IMR-90 (cell line): ENCODE data around the gene HERC6. TPM values are rescaled to one million over a fixed set of nuclear protein-coding genes. Genes with fewer than 3 reads are reported as not detected.

Source experiments
- ATAC-seq: fragments of 200-7000 bp; cut with Tn5 transposase; 2 replicates; pipeline ENCODE4 v1.9.1; 2020; ENCODE audit warnings: low read depth, mild to moderate bottlenecking, moderate library complexity
- BruUV-seq: library from RNA; stranded (reverse); fragments of 400-500 nt; replicated peaks from 2 replicates; lab custom pipeline; 2021; lab: Mats Ljungman, UMichigan
- CTCF ChIA-PET: fragments of 300-600 bp; formaldehyde crosslinking; extraction: SDS; loops from one replicate; lab custom pipeline; 2021; ENCODE audit warnings: antibody characterized with exemption; lab: Yijun Ruan, JAX
- POLR2A ChIA-PET: fragments of 300-600 bp; sonication (Branson Sonifier 250); formaldehyde crosslinking; loops from one replicate; lab custom pipeline; 2022; ENCODE audit warnings: antibody characterized with exemption; ENCODE audit not compliant: unreplicated experiment; lab: Charles Lee
- DNase-seq: peaks from one replicate; pipeline ENCODE4 v3.0.0; 2013
- H2AFZ ChIP-seq: replicated peaks from 2 replicates; pipeline ENCODE3; 2013; ENCODE audit warnings: low read length, mild to moderate bottlenecking; ENCODE audit not compliant: poor library complexity
- H2AK5ac ChIP-seq: 2 replicates; pipeline ENCODE4 v1.6.1; 2013; ENCODE audit warnings: low read depth, low read length, inconsistent platforms
- H2AK9ac ChIP-seq: replicated peaks from 2 replicates; pipeline ENCODE3; 2013; ENCODE audit warnings: mild to moderate bottlenecking, low read depth, low read length, moderate library complexity; ENCODE audit not compliant: poor library complexity
- H2BK120ac ChIP-seq: 2 replicates; pipeline ENCODE4 v1.6.1; 2013; ENCODE audit warnings: low read depth, low read length, inconsistent platforms
- H2BK15ac ChIP-seq: 3 replicates; pipeline ENCODE4 v1.6.1; 2013; ENCODE audit warnings: low read depth, low read length, inconsistent platforms
- H2BK20ac ChIP-seq: 2 replicates; pipeline ENCODE4 v1.6.1; 2013; ENCODE audit warnings: low read depth, mild to moderate bottlenecking, inconsistent platforms, low read length, moderate library complexity
- H2BK5ac ChIP-seq: 2 replicates; pipeline ENCODE4 v1.6.1; 2013; ENCODE audit warnings: mild to moderate bottlenecking, low read depth, low read length, inconsistent platforms; ENCODE audit not compliant: poor library complexity, severe bottlenecking
- H3K14ac ChIP-seq: replicated peaks from 2 replicates; pipeline ENCODE4 v1.6.1; 2013; ENCODE audit warnings: low read depth, low read length, inconsistent platforms
- H3K18ac ChIP-seq: 2 replicates; pipeline ENCODE4 v1.6.1; 2013; ENCODE audit warnings: low read depth, low read length, control low read depth
- H3K23ac ChIP-seq: 2 replicates; pipeline ENCODE4 v1.6.1; 2013; ENCODE audit warnings: low read depth, low read length, inconsistent platforms
- H3K27ac ChIP-seq: 2 replicates; pipeline ENCODE4 v1.5.1; 2013; ENCODE audit warnings: mild to moderate bottlenecking, control low read depth, low read length; ENCODE audit not compliant: insufficient read depth
- H3K27me3 ChIP-seq: 2 replicates; pipeline ENCODE4 v1.6.1; 2013; ENCODE audit warnings: low read length; ENCODE audit not compliant: control insufficient read depth, insufficient read depth
- H3K36me3 ChIP-seq: 2 replicates; pipeline ENCODE4 v1.6.1; 2013; ENCODE audit warnings: low read length, mixed read lengths; ENCODE audit not compliant: control insufficient read depth, insufficient read depth
- H3K4ac ChIP-seq: 2 replicates; pipeline ENCODE4 v1.6.1; 2013; ENCODE audit warnings: low read depth, low read length, inconsistent platforms
- H3K4me1 ChIP-seq: 2 replicates; pipeline ENCODE4 v1.6.1; 2013; ENCODE audit warnings: low read length, mixed read lengths; ENCODE audit not compliant: control insufficient read depth, insufficient read depth
- H3K4me2 ChIP-seq: 2 replicates; pipeline ENCODE4 v1.6.1; 2013; ENCODE audit warnings: low read depth, mild to moderate bottlenecking, control low read depth, low read length, moderate library complexity
- H3K4me3 ChIP-seq: 2 replicates; pipeline ENCODE4 v1.5.1; 2013; ENCODE audit warnings: low read depth, mild to moderate bottlenecking, control low read depth, low read length, moderate library complexity; ENCODE audit not compliant: insufficient read depth
- H3K56ac ChIP-seq: 2 replicates; pipeline ENCODE4 v1.6.1; 2013; ENCODE audit warnings: low read length, inconsistent platforms; ENCODE audit not compliant: insufficient read depth; ENCODE audit errors: extremely low read depth
- H3K79me1 ChIP-seq, 2 experiments: 2 replicates each; pipeline ENCODE4 v1.6.1; 2013; ENCODE audit warnings: low read length in 2 of 2, inconsistent platforms in 1 of 2, low read depth in 1 of 2
- H3K9ac ChIP-seq: 2 replicates; pipeline ENCODE4 v1.6.1; 2013; ENCODE audit warnings: low read depth, low read length, control low read depth
- H3K9me1 ChIP-seq: 2 replicates; pipeline ENCODE4 v1.6.1; 2013; ENCODE audit warnings: low read length, inconsistent platforms; ENCODE audit not compliant: insufficient read depth
- H3K9me3 ChIP-seq: 2 replicates; pipeline ENCODE4 v1.6.1; 2013; ENCODE audit warnings: low read length; ENCODE audit not compliant: control insufficient read depth, insufficient read depth
- H4K20me1 ChIP-seq: 2 replicates; pipeline ENCODE4 v1.6.1; 2013; ENCODE audit warnings: low read length, inconsistent platforms; ENCODE audit not compliant: insufficient read depth
- H4K5ac ChIP-seq: 2 replicates; pipeline ENCODE4 v1.6.1; 2013; ENCODE audit warnings: mild to moderate bottlenecking, low read depth, low read length, control low read depth
- H4K8ac ChIP-seq, 2 experiments: 2 replicates each; pipeline ENCODE4 v1.6.1; 2013; ENCODE audit warnings: low read depth in 2 of 2, low read length in 2 of 2, control low read depth in 1 of 2, inconsistent platforms in 1 of 2
- H4K91ac ChIP-seq: 2 replicates; pipeline ENCODE4 v1.6.1; 2013; ENCODE audit warnings: low read depth, low read length, inconsistent platforms; ENCODE audit not compliant: insufficient read depth
- BHLHE40 ChIP-seq: fragments of 150-350 bp; IDR thresholded peaks from 2 replicates; pipeline ENCODE4 v1.6.1; 2016; ENCODE audit warnings: mild to moderate bottlenecking, low read depth, low read length
- CEBPB ChIP-seq: IDR thresholded peaks from 2 replicates; pipeline ENCODE4 v1.6.1; 2012; ENCODE audit warnings: low read depth, low read length, improper control_type of control experiment
- CHD1 ChIP-seq: IDR thresholded peaks from 2 replicates; pipeline ENCODE4 v1.6.1; 2012; ENCODE audit warnings: low read depth, low read length, improper control_type of control experiment
- FOS ChIP-seq: fragments of 150-350 bp; IDR thresholded peaks from 2 replicates; pipeline ENCODE4 v1.6.1; 2016; ENCODE audit warnings: low read depth, low read length
- MAFK ChIP-seq: IDR thresholded peaks from 2 replicates; pipeline ENCODE4 v1.6.1; 2012; ENCODE audit warnings: low read depth, low read length, improper control_type of control experiment
- MAZ ChIP-seq: IDR thresholded peaks from 2 replicates; pipeline ENCODE4 v1.6.1; 2012; ENCODE audit warnings: low read depth, mild to moderate bottlenecking, low read length, improper control_type of control experiment, moderate library complexity, borderline replicate concordance
- MXI1 ChIP-seq: IDR thresholded peaks from 2 replicates; pipeline ENCODE4 v1.6.1; 2012; ENCODE audit warnings: low read depth, mild to moderate bottlenecking, low read length, moderate library complexity, borderline replicate concordance
- NFE2L2 ChIP-seq: fragments of 150-350 bp; IDR thresholded peaks from 2 replicates; pipeline ENCODE4 v1.6.1; 2016; ENCODE audit warnings: low read depth, mild to moderate bottlenecking, low read length
- POLR2A ChIP-seq: IDR thresholded peaks from 2 replicates; pipeline ENCODE4 v1.6.1; 2012; ENCODE audit warnings: mild to moderate bottlenecking, low read depth, low read length
- dilution Hi-C: fragments of 300-500 bp; cut with HindIII; formaldehyde crosslinking; loops from one replicate; pipeline ENCODE4 v1.14.3; 2018; ENCODE audit warnings: low sequenced_read_pairs; ENCODE audit not compliant: unreplicated experiment
- in situ Hi-C: fragments of 300-500 bp; cut with MboI; formaldehyde crosslinking; loops from 3 replicates; pipeline ENCODE4 v1.14.3; 2019; ENCODE audit warnings: low sequenced_read_pairs, inconsistent platforms, mixed read lengths
- intact Hi-C: fragments of 100-400 bp; cut with micrococcal nuclease; formaldehyde crosslinking; loops from 2 replicates; pipeline ENCODE4 v1.10.0; 2022
- polyA plus RNA-seq, 3 experiments: library from polyadenylated mRNA; depleted of rRNA; stranded (reverse); fragments of >200 nt; gene quantifications; 2 replicates each; pipeline ENCODE4 v1.2.3, GENCODE V29; 2012; ENCODE audit warnings: low replicate concordance in 1 of 3
- total RNA-seq: library from RNA; depleted of rRNA; stranded (reverse); fragments of >200 nt; gene quantifications from 2 replicates; pipeline ENCODE4 v1.2.3, GENCODE V29; 2012
- TF ChIP-seq, protein P1 (sequence below): conservative IDR thresholded peaks from 2 replicates; pipeline ENCODE4 v1.5.1; 2012; ENCODE audit warnings: mild to moderate bottlenecking, low read depth, low read length, improper control_type of control experiment
- TF ChIP-seq, protein P2 (sequence below): fragments of 150-350 bp; IDR thresholded peaks from 2 replicates; pipeline ENCODE4 v1.6.1; 2016; ENCODE audit warnings: low read depth, mild to moderate bottlenecking, low read length, moderate library complexity, borderline replicate concordance
- TF ChIP-seq, protein P3 (sequence below): fragments of 150-350 bp; IDR thresholded peaks from 2 replicates; pipeline ENCODE4 v1.6.1; 2017; ENCODE audit warnings: mild to moderate bottlenecking, antibody characterized with exemption, low read length, low read depth

HERC6 gene
- total and polyA plus RNA-seq, 2 of the 4 experiments (the other 2 are of a cell fraction), result 0.53 to 1.6 TPM

DNA sequence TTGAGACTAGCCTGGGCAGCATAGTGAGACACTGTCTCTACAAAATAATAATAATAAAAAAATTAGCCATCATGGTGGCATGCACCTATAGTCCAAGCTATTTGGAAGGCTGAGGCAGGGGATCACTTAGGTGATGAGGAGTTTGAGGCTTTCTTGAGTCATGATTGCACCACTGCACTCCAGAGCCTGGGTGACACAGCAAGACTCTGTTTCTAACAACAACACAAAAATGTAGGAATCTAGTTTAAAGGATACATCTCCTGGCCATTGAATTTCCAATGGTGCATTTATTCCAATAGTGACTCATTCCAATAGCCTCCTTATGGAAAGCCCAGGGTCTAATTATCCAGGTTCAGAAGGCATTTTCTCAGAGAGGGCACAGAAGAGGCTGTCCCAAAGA lies 21.9 kb upstream of the HERC6 start:
- CTCF ChIA-PET, result interaction anchor here (0.6 kb wide), 1 partner anchor 376 kb away, joined by 7 read pairs; no protein-coding TSS in a partner anchor
- ATAC-seq (no peak), DNase-seq (no peak)
- Histone ChIP-seq H3K9me3 (peaks cover 2% of the 10 kb centered on the region; the same call in 1 of the 2 replicates), H3K36me3 (no peaks in the 10 kb centered on the region), H2BK20ac (no peak overlapping the region), H4K8ac (no peak overlapping the region), H3K4me1 (no peaks in the 10 kb centered on the region), H2AK5ac (no peak overlapping the region), H3K4ac (no peak overlapping the region), H3K18ac (no peak overlapping the region), H3K23ac (no peak overlapping the region), H2AK9ac (no peak overlapping the region), H3K27me3 (no peaks in the 10 kb centered on the region; the same call in 1 of the 2 replicates), H3K9me1 (no peaks in the 10 kb centered on the region), H3K56ac (no peak overlapping the region), H3K27ac (no peak overlapping the region), H2BK5ac (no peak overlapping the region), H4K20me1 (no peaks in the 10 kb centered on the region), H2AFZ (no peak overlapping the region), H3K4me3 (no peak overlapping the region), H2BK120ac (no peak overlapping the region), H3K9ac (no peak overlapping the region), H3K4me2 (no peak overlapping the region), H4K5ac (no peak overlapping the region), H4K91ac (no peak overlapping the region), H3K79me1 (no peaks in the 10 kb centered on the region), H2BK15ac (no peak overlapping the region), H3K14ac (no peak overlapping the region)
- intact Hi-C loops (no loop called here), dilution Hi-C loops (no loop called here), in situ Hi-C loops (no loop called here)
- POLR2A ChIA-PET, result no interaction called here
- BruUV-seq, result no TSS peak
- TF ChIP-seq MXI1 (no peak), POLR2A (no peak), NFE2L2 (no peak), CHD1 (no peak), FOS (no peak), CEBPB (no peak), MAFK (no peak), BHLHE40 (no peak), MAZ (no peak)
- TF ChIP-seq, protein P1, sequence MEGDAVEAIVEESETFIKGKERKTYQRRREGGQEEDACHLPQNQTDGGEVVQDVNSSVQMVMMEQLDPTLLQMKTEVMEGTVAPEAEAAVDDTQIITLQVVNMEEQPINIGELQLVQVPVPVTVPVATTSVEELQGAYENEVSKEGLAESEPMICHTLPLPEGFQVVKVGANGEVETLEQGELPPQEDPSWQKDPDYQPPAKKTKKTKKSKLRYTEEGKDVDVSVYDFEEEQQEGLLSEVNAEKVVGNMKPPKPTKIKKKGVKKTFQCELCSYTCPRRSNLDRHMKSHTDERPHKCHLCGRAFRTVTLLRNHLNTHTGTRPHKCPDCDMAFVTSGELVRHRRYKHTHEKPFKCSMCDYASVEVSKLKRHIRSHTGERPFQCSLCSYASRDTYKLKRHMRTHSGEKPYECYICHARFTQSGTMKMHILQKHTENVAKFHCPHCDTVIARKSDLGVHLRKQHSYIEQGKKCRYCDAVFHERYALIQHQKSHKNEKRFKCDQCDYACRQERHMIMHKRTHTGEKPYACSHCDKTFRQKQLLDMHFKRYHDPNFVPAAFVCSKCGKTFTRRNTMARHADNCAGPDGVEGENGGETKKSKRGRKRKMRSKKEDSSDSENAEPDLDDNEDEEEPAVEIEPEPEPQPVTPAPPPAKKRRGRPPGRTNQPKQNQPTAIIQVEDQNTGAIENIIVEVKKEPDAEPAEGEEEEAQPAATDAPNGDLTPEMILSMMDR, result no peak
- TF ChIP-seq, protein P2, sequence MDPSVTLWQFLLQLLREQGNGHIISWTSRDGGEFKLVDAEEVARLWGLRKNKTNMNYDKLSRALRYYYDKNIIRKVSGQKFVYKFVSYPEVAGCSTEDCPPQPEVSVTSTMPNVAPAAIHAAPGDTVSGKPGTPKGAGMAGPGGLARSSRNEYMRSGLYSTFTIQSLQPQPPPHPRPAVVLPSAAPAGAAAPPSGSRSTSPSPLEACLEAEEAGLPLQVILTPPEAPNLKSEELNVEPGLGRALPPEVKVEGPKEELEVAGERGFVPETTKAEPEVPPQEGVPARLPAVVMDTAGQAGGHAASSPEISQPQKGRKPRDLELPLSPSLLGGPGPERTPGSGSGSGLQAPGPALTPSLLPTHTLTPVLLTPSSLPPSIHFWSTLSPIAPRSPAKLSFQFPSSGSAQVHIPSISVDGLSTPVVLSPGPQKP, result no peak
- TF ChIP-seq, protein P3, sequence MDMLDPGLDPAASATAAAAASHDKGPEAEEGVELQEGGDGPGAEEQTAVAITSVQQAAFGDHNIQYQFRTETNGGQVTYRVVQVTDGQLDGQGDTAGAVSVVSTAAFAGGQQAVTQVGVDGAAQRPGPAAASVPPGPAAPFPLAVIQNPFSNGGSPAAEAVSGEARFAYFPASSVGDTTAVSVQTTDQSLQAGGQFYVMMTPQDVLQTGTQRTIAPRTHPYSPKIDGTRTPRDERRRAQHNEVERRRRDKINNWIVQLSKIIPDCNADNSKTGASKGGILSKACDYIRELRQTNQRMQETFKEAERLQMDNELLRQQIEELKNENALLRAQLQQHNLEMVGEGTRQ, result no peak
